OCI-LY1 (cell line): ENCODE data around the gene TTLL11.

Experiments
- CTCF ChIP-seq: fragments of 200-600 bp; sonication (generic), shearing (Covaris generic); IDR thresholded peaks from 2 replicates; pipeline ENCODE4 v1.5.1; 2017; ENCODE audit warnings: mild to moderate bottlenecking, antibody characterized with exemption, low read length, moderate library complexity, mixed read lengths
- EZH2 ChIP-seq: fragments of 200-600 bp; sonication (generic), shearing (Covaris generic); IDR thresholded peaks from 2 replicates; pipeline ENCODE4 v1.8.0; 2017; ENCODE audit warnings: borderline replicate concordance, mixed run types, mild to moderate bottlenecking, antibody characterized with exemption, low read length, moderate library complexity, mixed read lengths

GRCh38 chr9:121811140-121811539 lies 282.0 kb downstream of the TTLL11 start:
- TF ChIP-seq CTCF (no peak), EZH2 (no peak)
